Cardiac muscle cell (in vitro differentiated cells and primary cell): Measurements from ENCODE around the gene TDRD5. TPM values are rescaled to one million over a fixed set of nuclear protein-coding genes. Genes with fewer than 3 reads are reported as not detected.
A peak's percentile ranks its signal among the peaks of the same experiment; 100 is the strongest.

ENCODE experiments used
- DNase-seq, 2 donors: peaks; one replicate each; pipeline versions ENCODE4 v3.0.0 to v3.0.0-alpha.2; 2010 to 2017; ENCODE audit warnings: low read depth in 1 of 2, low spot score in 1 of 2
- H3K27ac ChIP-seq: fragments of 200-600 bp; sonication (generic); 2 replicates; pipeline ENCODE4 v1.5.1; 2016
- H3K27me3 ChIP-seq: fragments of 200-600 bp; sonication (generic); 2 replicates; pipeline ENCODE4 v1.6.0; 2016; ENCODE audit warnings: control low read depth
- H3K36me3 ChIP-seq: fragments of 200-600 bp; sonication (generic); 2 replicates; pipeline ENCODE4 v1.5.1; 2016; ENCODE audit warnings: control low read depth
- H3K4me1 ChIP-seq: fragments of 200-600 bp; sonication (generic); 2 replicates; pipeline ENCODE4 v1.8.1; 2017; ENCODE audit warnings: low read depth, mild to moderate bottlenecking, mixed run types
- H3K4me3 ChIP-seq: fragments of 200-600 bp; sonication (generic); 2 replicates; pipeline ENCODE4 v1.5.1; 2016; ENCODE audit warnings: mild to moderate bottlenecking
- H3K9me3 ChIP-seq: fragments of 200-600 bp; sonication (generic); 2 replicates; pipeline ENCODE4 v1.5.1; 2017; ENCODE audit warnings: low read depth, mild to moderate bottlenecking, control low read depth
- polyA plus RNA-seq: library from polyadenylated mRNA; unstranded; fragments of >200 nt; fragmentation: Nextera tagmentation; extraction: Ambion mirVana; gene quantifications from 2 replicates; pipeline ENCODE4 v1.2.1, GENCODE V29; 2016
- total RNA-seq: library from RNA; depleted of rRNA; stranded (reverse); fragments of >200 nt; gene quantifications from 2 replicates; pipeline ENCODE4 v1.2.3, GENCODE V29; 2016
- TF ChIP-seq, protein P1 (sequence below): IDR thresholded peaks from 2 replicates; pipeline ENCODE4 v1.5.1; 2012; ENCODE audit warnings: low read depth, mild to moderate bottlenecking, low read length

Gene TDRD5
- total and polyA plus RNA-seq, 2 experiments from 2014 or later: 0.21 TPM; not detected in 1

DNA sequence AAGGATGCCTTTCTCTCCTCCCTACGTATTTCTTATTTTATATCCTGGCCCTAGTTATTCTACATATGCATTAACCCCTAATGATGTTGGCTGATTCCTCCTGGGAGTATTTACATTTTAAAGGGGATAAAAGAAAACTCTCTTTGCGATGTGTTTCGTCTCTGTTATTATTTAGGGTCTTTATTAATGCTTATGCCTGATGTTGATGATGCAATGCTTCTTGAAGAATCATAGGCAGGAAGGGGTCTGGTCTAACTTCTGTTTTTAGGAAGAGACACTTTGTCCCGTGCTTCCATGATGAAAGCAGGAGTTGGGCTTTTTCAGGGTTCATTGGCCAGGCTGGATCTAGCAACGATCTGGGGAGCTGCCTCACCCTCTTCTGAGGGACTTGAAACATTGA is 15.1 kb upstream of the TDRD5 start:
- peaks cover 69% of the 10 kb centered on the region for H3K27me3 ChIP-seq
- H3K27ac ChIP-seq: no peak overlapping the region
- DNase-seq: no peak
- TF ChIP-seq, protein P1, sequence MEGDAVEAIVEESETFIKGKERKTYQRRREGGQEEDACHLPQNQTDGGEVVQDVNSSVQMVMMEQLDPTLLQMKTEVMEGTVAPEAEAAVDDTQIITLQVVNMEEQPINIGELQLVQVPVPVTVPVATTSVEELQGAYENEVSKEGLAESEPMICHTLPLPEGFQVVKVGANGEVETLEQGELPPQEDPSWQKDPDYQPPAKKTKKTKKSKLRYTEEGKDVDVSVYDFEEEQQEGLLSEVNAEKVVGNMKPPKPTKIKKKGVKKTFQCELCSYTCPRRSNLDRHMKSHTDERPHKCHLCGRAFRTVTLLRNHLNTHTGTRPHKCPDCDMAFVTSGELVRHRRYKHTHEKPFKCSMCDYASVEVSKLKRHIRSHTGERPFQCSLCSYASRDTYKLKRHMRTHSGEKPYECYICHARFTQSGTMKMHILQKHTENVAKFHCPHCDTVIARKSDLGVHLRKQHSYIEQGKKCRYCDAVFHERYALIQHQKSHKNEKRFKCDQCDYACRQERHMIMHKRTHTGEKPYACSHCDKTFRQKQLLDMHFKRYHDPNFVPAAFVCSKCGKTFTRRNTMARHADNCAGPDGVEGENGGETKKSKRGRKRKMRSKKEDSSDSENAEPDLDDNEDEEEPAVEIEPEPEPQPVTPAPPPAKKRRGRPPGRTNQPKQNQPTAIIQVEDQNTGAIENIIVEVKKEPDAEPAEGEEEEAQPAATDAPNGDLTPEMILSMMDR: no peak
- H3K4me3 ChIP-seq: no peak overlapping the region
- H3K36me3 ChIP-seq: no peaks in the 10 kb centered on the region
- no peaks in the 10 kb centered on the region for H3K9me3 ChIP-seq
- no peaks in the 10 kb centered on the region for H3K4me1 ChIP-seq

GRCh38 chr1:179583771-179584320 is 7.8 kb upstream of the TDRD5 start:
- H3K27me3 ChIP-seq: peaks cover 7% of the 10 kb centered on the region
- H3K36me3 ChIP-seq: no peaks in the 10 kb centered on the region
- no peaks in the 10 kb centered on the region for H3K9me3 ChIP-seq
- H3K4me3 ChIP-seq: no peak overlapping the region
- no peaks in the 10 kb centered on the region for H3K4me1 ChIP-seq
- TF ChIP-seq, protein P1: no peak
- no peak for DNase-seq
- H3K27ac ChIP-seq: no peak overlapping the region

DNA sequence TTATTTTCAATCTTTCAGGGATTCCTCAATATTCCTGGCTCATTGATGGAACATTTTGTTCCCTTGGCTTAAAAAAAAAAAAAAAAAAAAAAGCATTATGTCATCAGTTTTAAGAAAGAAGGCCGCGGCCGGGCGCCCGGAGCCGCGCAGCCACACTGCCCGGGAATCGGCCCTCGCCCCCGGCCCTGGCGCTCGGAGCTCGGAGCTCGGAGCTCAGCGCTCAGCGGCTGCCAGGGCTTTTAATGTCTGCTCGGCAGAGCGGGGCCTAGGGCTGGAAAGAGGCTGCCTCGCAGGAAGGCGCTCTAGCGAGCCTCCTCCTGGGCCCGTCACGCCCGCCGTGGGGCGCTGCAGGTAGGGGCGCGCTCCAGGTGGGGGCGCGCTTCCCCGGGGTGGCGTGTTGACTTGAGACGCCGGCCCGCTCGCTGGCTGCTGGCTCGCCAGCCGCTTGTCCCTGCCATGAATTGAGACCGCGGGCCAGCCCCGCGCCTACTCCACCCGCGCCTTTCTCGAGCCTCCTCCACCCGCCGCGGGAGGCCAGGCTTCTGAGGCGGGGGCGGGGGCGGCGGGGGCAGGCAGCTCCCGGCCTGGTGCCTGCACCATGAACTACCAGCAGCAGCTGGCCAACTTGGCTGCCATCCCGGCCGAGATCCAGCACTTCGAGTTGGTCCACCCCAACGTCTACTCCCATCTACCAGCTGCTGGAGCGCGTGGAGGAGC is 5.4 kb upstream of the TDRD5 start:
- no peaks in the 10 kb centered on the region for H3K4me1 ChIP-seq
- TF ChIP-seq, protein P1: peak; percentile 61
- H3K27me3 ChIP-seq: peaks cover 9% of the 10 kb centered on the region
- no peak overlapping the region for H3K27ac ChIP-seq
- peak; percentile 37 to 76 for DNase-seq
- no peak overlapping the region for H3K4me3 ChIP-seq
- H3K9me3 ChIP-seq: no peaks in the 10 kb centered on the region
- no peaks in the 10 kb centered on the region for H3K36me3 ChIP-seq

GRCh38 chr1:179587336-179587735 is 4.3 kb upstream of the TDRD5 start:
- H3K27ac ChIP-seq: no peak overlapping the region
- H3K4me1 ChIP-seq: no peaks in the 10 kb centered on the region
- no peaks in the 10 kb centered on the region for H3K9me3 ChIP-seq
- TF ChIP-seq, protein P1: no peak
- no peaks in the 10 kb centered on the region for H3K36me3 ChIP-seq
- H3K4me3 ChIP-seq: no peak overlapping the region
- H3K27me3 ChIP-seq: peaks cover 20% of the 10 kb centered on the region
- DNase-seq: no peak

DNA sequence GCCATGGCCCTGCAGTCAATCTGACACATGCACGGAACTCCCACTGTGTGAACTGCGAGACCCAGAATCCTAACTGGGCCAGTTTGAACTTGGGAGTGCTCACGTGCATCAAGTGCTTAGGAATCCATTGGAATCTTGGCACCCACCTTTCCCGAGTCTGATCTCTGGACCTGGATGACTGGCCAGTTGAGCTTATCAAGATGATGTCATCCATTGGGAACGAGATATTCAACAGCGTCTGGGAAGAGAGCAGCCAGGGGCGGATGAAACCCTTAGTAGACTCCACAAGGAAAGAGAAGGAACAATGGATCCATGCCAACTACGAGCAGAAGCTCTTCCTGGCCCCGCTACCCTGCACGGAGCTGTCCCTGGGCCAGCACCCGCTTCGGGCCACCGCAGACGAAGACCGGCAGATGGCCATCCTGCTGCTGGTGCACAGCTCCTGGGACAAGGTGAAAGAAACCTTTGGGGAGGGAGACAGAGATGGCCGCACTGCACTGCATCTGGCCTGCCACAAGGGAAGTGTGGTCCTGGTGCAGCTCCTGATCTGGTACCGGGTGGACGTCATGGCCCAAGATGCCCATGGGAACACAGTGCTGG is 3.1 kb upstream of the TDRD5 start:
- Histone ChIP-seq H3K27me3 (peaks cover 31% of the 10 kb centered on the region), H3K4me1 (no peaks in the 10 kb centered on the region), H3K36me3 (no peaks in the 10 kb centered on the region), H3K27ac (no peak overlapping the region), H3K9me3 (no peaks in the 10 kb centered on the region), H3K4me3 (no peak overlapping the region)
- DNase-seq: peak in 1 of 2 donors; percentile 12
- TF ChIP-seq, protein P1: no peak
